Measurements from ENCODE around the gene SDK2.

The SDK2 gene

DNA sequence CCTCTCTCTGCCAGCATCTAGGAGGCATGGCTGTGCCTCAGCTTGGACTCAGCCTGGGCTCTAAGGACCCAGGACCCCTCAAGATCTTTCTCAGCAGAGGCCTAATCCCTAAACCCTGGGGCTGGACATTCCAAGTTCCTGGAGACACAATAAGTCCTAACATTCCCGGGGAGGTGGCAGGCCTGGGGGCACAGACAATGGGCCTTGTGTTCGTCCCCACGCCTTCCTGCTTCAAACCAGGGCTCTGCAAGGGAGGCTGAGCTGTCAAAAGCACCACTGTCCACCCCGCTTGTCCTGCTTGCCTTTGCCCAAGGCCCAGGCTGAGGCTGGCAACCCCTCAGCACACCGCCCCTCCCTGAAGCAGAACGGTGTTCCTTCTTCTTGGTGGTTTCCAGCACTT lies 13.7 kb downstream of the SDK2 start:
- no peak for DNase-seq

GRCh38 chr17:73628642-73629552 lies 15.3 kb downstream of the SDK2 start:
- DNase-seq: no peak

DNA sequence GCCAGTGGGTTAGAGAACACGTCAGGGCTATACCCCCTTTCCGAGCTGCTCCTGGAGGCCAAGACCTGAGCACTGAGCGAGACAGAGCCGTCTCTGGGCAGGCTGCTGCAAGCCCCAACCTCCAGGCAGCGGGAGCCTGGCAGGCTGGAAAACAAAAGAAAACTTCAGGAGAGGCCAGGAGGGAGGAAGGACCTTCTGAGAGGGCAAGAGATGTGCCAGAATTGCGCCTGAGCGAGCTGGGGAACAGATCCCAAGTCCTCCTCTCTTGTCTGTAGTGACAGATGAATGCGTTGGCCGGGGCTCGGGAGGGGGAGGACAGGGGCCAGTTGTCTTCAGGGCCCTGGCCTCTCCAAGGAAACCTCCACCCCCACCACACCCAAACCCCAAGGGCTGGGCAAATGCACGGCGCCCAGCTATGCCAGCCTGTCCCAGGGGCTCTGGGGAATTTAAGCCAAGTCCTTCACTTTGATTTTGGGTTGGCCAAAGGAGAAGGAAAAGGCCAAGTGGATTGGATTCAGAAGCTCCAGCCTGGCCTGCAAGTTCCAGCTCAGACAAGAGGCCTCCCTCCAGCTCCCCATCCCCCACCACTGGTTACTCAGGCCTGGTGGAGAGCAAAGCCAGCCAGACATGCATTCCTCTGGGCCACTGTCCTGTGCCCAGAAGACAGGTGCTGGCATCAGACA lies 18.1 kb downstream of the SDK2 start:
- DNase-seq: no peak

DNA sequence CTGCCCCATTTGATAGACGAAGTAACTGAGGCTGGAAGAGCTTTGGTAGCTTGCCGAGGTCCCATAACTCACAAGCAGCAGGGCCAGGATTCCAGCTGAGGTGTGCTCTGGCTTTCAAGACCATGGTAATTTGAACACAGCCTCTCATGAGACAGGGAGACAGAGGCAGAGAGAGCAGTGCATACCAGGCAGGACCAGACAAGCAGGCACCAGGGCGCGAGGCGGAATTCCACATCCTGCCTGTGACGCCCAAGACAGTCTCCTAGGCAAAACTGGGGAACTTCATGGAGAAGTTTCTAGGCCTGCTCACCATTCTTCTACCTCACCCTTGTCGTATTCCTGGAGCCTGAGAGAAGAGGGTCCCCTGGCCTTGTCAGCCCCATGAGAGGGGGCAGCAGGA lies 19.2 kb downstream of the SDK2 start:
- DNase-seq: no peak

DNA sequence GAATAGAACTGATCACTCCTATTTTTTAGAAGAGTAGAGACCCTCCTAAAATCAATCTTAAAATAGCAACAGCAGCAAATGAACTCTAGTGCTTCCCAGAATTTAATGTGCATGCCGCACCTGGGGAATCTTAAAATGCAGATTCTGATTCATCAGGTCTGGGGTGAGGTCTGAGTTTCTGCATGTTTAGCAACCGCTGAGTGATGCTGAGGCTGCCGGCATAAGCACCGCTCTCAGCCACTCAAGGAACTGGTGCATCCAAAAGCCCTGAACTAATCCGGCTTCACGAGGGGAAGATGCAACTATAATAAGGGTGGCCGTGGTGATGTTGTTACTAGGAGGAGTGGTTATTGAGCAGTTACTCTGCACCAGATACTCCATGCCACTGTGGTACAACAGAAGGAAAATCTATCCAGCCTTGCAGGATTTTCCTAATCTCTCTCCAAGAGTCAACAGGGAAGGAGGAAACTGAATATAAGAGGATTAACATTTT lies 19.7 kb downstream of the SDK2 start:
- DNase-seq: peak; percentile 96

GRCh38 chr17:73623818-73624217 lies 20.4 kb downstream of the SDK2 start:
- DNase-seq: no peak

- no peak for DNase-seq
Observed at GRCh38 chr17:73623247-73623646, 21.0 kb downstream of the SDK2 start.

GRCh38 chr17:73622381-73622780 lies 21.9 kb downstream of the SDK2 start:
- no peak for DNase-seq

GRCh38 chr17:73621685-73622084 lies 22.6 kb downstream of the SDK2 start:
- DNase-seq: no peak

- DNase-seq: no peak
Observed at GRCh38 chr17:73620414-73620813, 23.8 kb downstream of the SDK2 start.

GRCh38 chr17:73617501-73617900 lies 26.7 kb downstream of the SDK2 start:
- no peak for DNase-seq

DNA sequence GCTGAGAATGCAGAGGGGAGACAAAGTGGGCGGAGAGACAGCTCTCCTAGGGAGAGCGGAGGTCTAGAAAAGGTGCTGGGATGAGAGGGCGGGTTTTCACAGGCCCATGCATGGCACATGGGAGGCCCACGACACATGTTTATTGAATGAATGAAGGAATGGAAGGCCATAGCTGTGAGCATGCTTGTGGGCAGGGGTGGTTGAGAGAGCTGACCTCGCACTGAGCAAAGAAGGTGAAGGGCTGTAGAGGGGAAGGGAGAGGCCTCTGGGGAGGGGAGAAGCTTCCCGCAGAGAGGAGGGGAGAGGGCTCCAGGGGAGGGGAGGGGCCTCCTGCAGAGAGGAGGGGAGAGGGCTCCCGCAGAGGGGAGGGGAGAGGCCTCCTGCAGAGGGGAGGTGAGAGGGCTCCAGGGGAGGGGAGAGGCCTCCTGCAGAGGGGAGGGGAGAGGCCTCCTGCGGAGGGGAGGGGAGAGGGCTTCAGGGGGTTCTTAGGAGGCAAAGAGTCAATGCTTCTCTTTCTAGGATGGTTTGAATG lies 27.3 kb downstream of the SDK2 start:
- DNase-seq: no peak

- no peak for DNase-seq
Observed at GRCh38 chr17:73616120-73616872, 27.9 kb downstream of the SDK2 start.

GRCh38 chr17:73614256-73614655 lies 30.0 kb downstream of the SDK2 start:
- no peak for DNase-seq

GRCh38 chr17:73613271-73614233 lies 30.7 kb downstream of the SDK2 start:
- peak; percentile 95 for DNase-seq

DNA sequence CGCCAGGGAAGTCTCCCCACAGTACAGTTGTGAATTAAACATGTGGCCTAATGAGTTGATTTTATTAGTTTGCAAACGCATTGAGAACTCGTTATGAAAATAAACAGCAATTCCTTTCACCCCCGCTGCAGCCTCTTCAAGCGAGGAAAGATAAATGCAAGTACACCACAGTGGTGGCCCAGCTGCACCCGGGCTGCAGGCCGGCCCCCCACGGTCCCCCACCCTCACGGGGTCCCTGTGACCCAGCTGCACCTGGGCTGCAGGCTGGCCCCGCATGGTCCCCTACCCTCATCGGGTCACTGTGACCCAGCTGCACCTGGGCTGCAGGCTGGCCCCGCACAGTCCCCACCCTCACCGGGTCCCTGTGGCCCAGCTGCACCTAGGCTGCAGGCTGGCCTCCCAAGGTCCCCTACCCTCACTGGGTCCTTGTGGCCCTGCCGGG lies 32.2 kb downstream of the SDK2 start:
- DNase-seq: no peak

GRCh38 chr17:73611630-73612029 lies 32.6 kb downstream of the SDK2 start:
- DNase-seq: no peak

GRCh38 chr17:73610331-73610911 lies 33.8 kb downstream of the SDK2 start:
- no peak for DNase-seq

GRCh38 chr17:73609758-73610157 lies 34.5 kb downstream of the SDK2 start:
- no peak for DNase-seq

DNA sequence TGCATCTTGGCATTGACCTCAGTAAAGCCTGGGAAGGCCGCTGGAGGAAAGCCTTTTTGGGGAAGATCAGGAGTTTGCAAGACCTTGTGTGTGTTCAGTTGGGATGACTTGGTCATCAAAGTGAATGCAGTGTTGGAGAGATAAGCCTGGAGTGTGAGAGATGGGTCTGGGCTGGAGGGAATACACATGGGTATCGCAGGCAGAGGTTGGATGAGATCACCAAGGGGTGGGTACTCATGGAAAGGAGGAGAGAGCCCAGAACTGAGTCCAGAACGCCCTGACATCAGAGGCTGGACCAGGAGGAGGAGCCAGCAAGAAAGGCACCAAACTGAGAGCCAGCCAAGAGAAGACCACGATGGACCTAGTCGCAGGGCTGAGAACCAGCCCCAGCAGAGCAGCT lies 35.2 kb downstream of the SDK2 start:
- DNase-seq: no peak

DNA sequence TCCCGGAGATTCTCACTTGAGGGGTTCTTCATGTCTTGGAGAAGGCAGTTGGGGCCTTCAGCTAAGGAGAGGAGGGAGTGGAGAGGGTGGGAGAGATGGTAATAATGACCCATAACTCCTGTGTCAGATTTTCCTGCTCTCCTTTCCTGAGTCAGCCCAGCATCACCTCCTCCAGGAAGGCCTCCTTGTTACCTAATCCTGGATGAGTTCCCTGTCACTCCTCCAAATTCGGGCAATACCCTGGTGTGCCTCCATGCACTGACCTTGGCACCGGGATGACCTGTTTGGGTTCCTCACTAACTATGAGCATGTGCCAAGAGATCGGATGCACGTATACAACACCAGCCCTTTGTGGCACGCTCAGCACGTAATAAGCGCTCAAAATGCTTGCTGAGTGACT lies 38.8 kb downstream of the SDK2 start:
- DNase-seq: no peak

Data from NCI-H524 treated with DMSO at 0.1 percent for 48 hours (cell line).